Measurements from ENCODE around the gene RGS1.

DNA sequence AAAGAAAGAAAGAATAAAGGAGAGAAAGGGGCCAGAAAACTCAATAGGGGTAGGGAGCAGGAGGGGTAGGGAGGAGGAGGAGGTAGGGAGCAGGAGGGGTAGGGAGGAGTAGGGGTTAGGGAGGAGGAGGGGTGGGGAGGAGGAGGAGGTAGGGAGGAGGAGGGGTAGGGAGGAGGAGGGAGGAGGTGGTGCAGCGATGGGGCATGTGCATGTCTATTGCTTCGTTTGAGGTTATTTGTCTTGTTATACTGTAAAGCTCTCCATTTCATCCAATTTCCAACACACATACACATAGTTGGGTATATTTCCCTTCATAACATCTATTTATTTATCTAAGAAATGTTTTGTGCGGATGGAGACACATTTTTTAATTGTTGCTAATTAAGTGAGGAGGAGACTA lies 19.7 kb downstream of the RGS1 start:
- TF ChIP-seq, protein P1, sequence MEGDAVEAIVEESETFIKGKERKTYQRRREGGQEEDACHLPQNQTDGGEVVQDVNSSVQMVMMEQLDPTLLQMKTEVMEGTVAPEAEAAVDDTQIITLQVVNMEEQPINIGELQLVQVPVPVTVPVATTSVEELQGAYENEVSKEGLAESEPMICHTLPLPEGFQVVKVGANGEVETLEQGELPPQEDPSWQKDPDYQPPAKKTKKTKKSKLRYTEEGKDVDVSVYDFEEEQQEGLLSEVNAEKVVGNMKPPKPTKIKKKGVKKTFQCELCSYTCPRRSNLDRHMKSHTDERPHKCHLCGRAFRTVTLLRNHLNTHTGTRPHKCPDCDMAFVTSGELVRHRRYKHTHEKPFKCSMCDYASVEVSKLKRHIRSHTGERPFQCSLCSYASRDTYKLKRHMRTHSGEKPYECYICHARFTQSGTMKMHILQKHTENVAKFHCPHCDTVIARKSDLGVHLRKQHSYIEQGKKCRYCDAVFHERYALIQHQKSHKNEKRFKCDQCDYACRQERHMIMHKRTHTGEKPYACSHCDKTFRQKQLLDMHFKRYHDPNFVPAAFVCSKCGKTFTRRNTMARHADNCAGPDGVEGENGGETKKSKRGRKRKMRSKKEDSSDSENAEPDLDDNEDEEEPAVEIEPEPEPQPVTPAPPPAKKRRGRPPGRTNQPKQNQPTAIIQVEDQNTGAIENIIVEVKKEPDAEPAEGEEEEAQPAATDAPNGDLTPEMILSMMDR (conservative IDR thresholded peaks at IDR 0.05 in 1 of 2, IDR thresholded peaks at IDR 0.05 in 1 of 2; ENCODE audit: extremely low read depth in 1 of 2, insufficient read depth in 1 of 2, low read depth in 1 of 2, low read length in 2 of 2) = no peak
- TF ChIP-seq EZH2 (IDR thresholded peaks at IDR 0.05; ENCODE audit: borderline replicate concordance, low read length) = no peak
